ENCODE data around the gene NDUFS7.

NDUFS7 gene

GRCh38 chr19:1386945-1387683 lies 3.4 kb downstream of the NDUFS7 start:
- no peak for DNase-seq

- DNase-seq = no peak
These were observed 4.3 kb downstream of the NDUFS7 start for GRCh38 chr19:1387684-1388636.

DNA sequence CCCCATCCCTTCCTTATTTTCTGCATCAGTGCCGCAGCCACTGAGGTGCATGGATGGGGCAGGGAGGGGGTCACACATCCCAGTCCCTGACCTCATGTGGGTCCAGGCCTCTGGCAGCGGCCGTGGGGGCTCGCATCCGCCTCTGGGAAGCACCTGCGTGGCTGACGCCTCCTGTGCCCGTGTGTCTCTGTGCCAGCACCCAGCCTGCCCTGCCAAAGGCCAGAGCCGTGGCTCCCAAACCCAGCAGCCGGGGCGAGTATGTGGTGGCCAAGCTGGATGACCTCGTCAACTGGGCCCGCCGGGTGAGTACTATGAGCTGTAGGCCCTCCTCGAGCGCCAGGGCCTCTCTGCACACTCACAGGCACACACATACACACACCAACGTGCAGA lies 4.9 kb downstream of the NDUFS7 start:
- DNase-seq = no peak

GRCh38 chr19:1389033-1389940 lies 5.6 kb downstream of the NDUFS7 start:
- no peak for DNase-seq

GRCh38 chr19:1390890-1391423 lies 7.2 kb downstream of the NDUFS7 start:
- DNase-seq = no peak

- DNase-seq = no peak
These were observed 8.7 kb downstream of the NDUFS7 start for GRCh38 chr19:1392407-1392806.

- no peak for DNase-seq
These were observed 9.3 kb downstream of the NDUFS7 start for GRCh38 chr19:1392939-1393530.

GRCh38 chr19:1393841-1394240 lies 10.1 kb downstream of the NDUFS7 start:
- no peak for DNase-seq

GRCh38 chr19:1394252-1395193 lies 10.8 kb downstream of the NDUFS7 start:
- DNase-seq = no peak

DNA sequence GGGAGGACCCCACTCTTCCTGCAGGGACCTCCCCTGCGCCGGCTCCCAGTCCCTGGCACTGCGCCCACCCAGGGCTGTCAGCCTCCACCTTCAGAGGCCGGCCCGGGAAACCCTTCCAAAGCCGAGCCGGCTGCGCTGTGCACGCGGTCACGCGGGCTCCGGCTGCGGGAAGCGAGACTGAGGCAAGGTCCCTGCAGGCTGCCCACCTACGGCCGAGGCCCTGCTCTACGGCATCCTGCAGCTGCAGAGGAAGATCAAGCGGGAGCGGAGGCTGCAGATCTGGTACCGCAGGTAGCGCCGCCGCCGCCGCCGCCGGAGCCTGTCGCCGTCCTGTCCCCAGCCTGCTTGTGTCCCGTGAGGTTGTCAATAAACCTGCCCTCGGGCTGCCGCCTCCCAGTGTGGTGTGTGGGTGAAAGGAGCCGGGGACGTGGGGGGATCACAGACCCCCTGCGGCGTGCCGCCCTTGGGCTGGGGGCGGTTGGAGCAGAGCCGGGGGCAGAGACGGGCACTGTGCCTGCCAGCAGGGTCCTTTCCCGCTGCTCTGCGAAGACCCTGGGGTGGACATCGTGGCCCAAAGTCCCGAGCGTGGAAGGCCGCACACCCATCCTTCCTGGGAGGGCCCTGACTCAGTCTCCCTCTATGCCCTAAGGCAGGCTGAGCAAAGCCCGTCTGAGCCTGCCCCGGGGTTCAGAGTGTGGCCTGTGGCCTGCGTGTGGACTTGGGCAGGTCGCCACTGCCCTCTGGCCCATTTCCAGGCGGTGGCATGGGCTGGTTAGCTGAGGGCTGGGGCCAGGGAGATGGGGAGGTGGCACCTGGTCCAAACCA lies 11.7 kb downstream of the NDUFS7 start:
- DNase-seq = no peak

DNA sequence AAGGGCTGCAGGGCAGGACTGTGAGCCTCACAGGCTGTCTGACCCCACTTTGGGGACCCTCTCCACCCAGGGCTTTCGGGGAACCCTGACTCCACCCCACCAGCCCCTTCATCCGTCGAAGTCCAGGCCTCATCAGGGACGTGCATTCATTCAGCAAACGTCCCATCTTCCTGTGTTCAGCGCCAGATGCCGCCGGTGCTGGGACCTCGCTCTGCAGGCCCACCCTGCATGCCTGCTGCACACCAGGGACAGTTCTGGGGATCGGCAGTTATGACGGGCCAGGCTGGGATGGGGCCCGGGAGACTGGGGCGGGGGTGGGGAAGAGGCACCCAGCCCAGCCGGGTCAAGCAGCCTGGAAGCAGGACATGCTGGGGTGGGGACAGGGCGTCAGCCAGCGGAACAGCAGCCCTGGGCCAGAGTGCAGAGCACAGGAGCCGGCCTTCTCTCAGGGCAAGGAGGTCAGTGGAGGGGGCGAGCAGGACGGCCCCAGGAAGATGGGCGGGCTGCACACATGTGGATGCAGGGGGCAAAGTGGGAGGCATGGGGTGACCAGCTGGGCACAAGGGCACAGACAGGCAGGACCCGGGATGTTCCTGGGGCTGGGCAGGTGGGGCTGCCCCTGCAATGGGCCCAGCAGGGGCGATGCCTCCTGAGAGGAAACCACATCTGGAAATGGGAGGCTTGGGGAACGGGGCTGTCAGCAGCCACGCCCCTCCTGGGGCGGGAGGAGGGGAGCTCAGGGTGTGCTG lies 12.5 kb downstream of the NDUFS7 start:
- no peak for DNase-seq

- DNase-seq = no peak
These were observed 13.3 kb downstream of the NDUFS7 start for GRCh38 chr19:1396768-1397679.

GRCh38 chr19:1397838-1398237 lies 14.1 kb downstream of the NDUFS7 start:
- no peak for DNase-seq

- no peak for DNase-seq
These were observed 15.4 kb downstream of the NDUFS7 start for GRCh38 chr19:1399079-1399478.

DNA sequence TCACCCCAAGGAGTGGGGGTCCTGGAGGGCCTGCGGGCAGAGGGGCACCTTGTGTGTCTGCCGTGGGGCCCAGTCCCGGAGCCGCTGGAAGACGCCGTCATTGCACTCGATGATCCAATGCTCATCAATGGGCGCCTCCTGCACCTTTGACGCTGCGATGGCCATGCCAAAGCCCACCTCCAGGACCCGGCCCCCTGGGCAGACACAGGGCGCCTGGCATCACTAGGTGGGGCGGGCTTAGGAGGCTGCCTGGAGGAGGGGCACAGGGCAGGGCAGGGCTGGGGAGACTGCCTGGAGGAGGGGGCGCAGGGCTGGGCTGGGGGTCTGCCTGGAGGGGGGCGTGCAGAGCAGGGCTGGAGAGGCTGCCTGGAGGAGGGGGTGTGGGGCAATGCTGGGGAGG lies 16.0 kb downstream of the NDUFS7 start:
- no peak for DNase-seq

GRCh38 chr19:1400281-1401137 lies 16.8 kb downstream of the NDUFS7 start:
- DNase-seq = peak; percentile 44 to 64

Data from NCI-H524 (cell line).